Thyroid gland (tissue), 4 donors: ENCODE measurements around the gene DLG2. TPM values are rescaled to one million over a fixed set of nuclear protein-coding genes. Genes with fewer than 3 reads are reported as not detected.
"Not testable (repeated sequence)": the region's sequence is repeated elsewhere in the genome, so short reads cannot be mapped to it uniquely, and the experiment has no call there.

Experiments used
- DNase-seq, 2 donors: peaks; one replicate each; pipeline ENCODE4 v3.0.0-alpha.2; 2019
- H3K27ac ChIP-seq, 3 donors: fragments of 200-600 bp; sonication (generic); 1 replicate in 2 of 3; 2 replicates in 1 of 3; pipeline ENCODE4 v1.5.1; 2016 to 2019; ENCODE audit warnings: mild to moderate bottlenecking in 1 of 3, moderate library complexity in 1 of 3
- H3K27me3 ChIP-seq: fragments of 200-600 bp; sonication (generic); one replicate; pipeline ENCODE4 v1.5.1; 2019
- H3K36me3 ChIP-seq, 2 donors: fragments of 200-600 bp; sonication (generic); one replicate each; pipeline ENCODE4 v1.5.1; 2016 to 2019
- H3K4me1 ChIP-seq, 2 donors: fragments of 200-600 bp; sonication (generic); one replicate each; pipeline ENCODE4 v1.5.1; 2017 to 2019
- H3K4me3 ChIP-seq, 3 donors: fragments of 200-600 bp; sonication (generic); replicated peaks in 1 of 3; 1 replicate in 2 of 3; 2 replicates in 1 of 3; pipeline ENCODE4 v1.5.1; 2016; ENCODE audit warnings: mild to moderate bottlenecking in 1 of 3
- H3K9me3 ChIP-seq: fragments of 200-600 bp; sonication (generic); one replicate; pipeline ENCODE4 v1.5.1; 2017
- CTCF ChIP-seq, 6 experiments: fragments of 200-600 bp in 3 of 6; fragments of 450-650 bp in 3 of 6; sonication (generic) in 3 of 6; IDR thresholded peaks; one replicate each; pipeline ENCODE4 v1.5.1; 2016 to 2019; ENCODE audit warnings: antibody characterized with exemption in 6 of 6, mild to moderate bottlenecking in 2 of 6, inconsistent platforms in 1 of 6, moderate library complexity in 1 of 6
- POLR2A ChIP-seq, 2 donors: fragments of 450-650 bp; IDR thresholded peaks; one replicate each; pipeline ENCODE4 v1.6.1; 2017; ENCODE audit warnings: antibody characterized with exemption in 2 of 2, mild to moderate bottlenecking in 2 of 2, moderate library complexity in 1 of 2
- WGBS, 2 donors: methylation state at CpG; one replicate each; pipeline ENCODE4 v1.1.5; 2017; 5-methylcytosine and 5-hydroxymethylcytosine counted together
- intact Hi-C: fragments of 100-400 bp; cut with DNase I; formaldehyde crosslinking; loops from one replicate; pipeline ENCODE4 v1.15.1; 2023
- total RNA-seq, 4 donors: library from RNA; depleted of rRNA; stranded (reverse); fragments of >200 nt; gene quantifications; one replicate each; pipeline ENCODE4 v1.2.3, GENCODE V29; 2016

DLG2 gene
- total RNA-seq, 4 donors from 2014 or later: 29.4 to 79.4 (median 42.4) TPM

- no peaks in the 10 kb centered on the region for H3K4me1 ChIP-seq
- no peak for TF ChIP-seq POLR2A (IDR thresholded peaks at IDR 0.05)
- TF ChIP-seq CTCF (IDR thresholded peaks at IDR 0.05): no peak
- WGBS, 2 donors: 85 to 86% methylated on average over 3 of the region's 3 CpGs
Measured at GRCh38 chr11:85406316-85406715, 220.8 kb downstream of the DLG2 start.

GRCh38 chr11:85395515-85396055 lies 231.6 kb downstream of the DLG2 start:
- H3K4me1 ChIP-seq, H3K27me3 ChIP-seq, H3K27ac ChIP-seq, H3K36me3 ChIP-seq, H3K4me3 ChIP-seq, H3K9me3 ChIP-seq, intact Hi-C loops: not testable (repeated sequence)
- DNase-seq: peak in 1 of 2 donors; percentile 41
- 45 to 70% methylated on average over 3 to 4 of the region's 4 CpGs for WGBS, 2 donors

More at GRCh38 chr11:85406316-85406715, 220.8 kb downstream of the DLG2 start:
- Histone ChIP-seq H3K4me3 (no peak overlapping the region), H3K36me3 (no peaks in the 10 kb centered on the region), H3K27ac (no peak overlapping the region), H3K9me3 (no peaks in the 10 kb centered on the region), H3K27me3 (no peaks in the 10 kb centered on the region)
- no peak for DNase-seq
- intact Hi-C loops: no loop called here

GRCh38 chr11:85394283-85394682 lies 232.9 kb downstream of the DLG2 start:
- TF ChIP-seq CTCF (IDR thresholded peaks at IDR 0.05) (no peak), POLR2A (IDR thresholded peaks at IDR 0.05) (no peak)
- H3K27me3 ChIP-seq: no peaks in the 10 kb centered on the region
- whole genome bisulfite sequencing, 2 donors: 46 to 54% methylated on average over 2 of the region's 2 CpGs
- intact Hi-C loops: no loop called here
- no peak for DNase-seq
- no peaks in the 10 kb centered on the region for H3K9me3 ChIP-seq
- no peak overlapping the region for H3K27ac ChIP-seq
- no peaks in the 10 kb centered on the region for H3K4me1 ChIP-seq
- no peaks in the 10 kb centered on the region for H3K36me3 ChIP-seq
- no peak overlapping the region for H3K4me3 ChIP-seq

- intact Hi-C loops: no loop called here
Measured at GRCh38 chr11:85391141-85391540, 236.0 kb downstream of the DLG2 start.

GRCh38 chr11:85385547-85385946 lies 241.6 kb downstream of the DLG2 start:
- TF ChIP-seq POLR2A (IDR thresholded peaks at IDR 0.05): no peak
- no peak for TF ChIP-seq CTCF (IDR thresholded peaks at IDR 0.05)
- intact Hi-C loops: no loop called here

More at GRCh38 chr11:85391141-85391540, 236.0 kb downstream of the DLG2 start:
- Histone ChIP-seq H3K4me3 (no peak overlapping the region), H3K9me3 (no peaks in the 10 kb centered on the region), H3K27ac (no peak overlapping the region), H3K27me3 (no peaks in the 10 kb centered on the region), H3K36me3 (no peaks in the 10 kb centered on the region), H3K4me1 (no peaks in the 10 kb centered on the region)
- DNase-seq: no peak
- WGBS, 2 donors: 72 to 81% methylated on average over 1 of the region's 1 CpG
- TF ChIP-seq POLR2A (IDR thresholded peaks at IDR 0.05): no peak
- no peak for TF ChIP-seq CTCF (IDR thresholded peaks at IDR 0.05)

GRCh38 chr11:85385111-85385510 lies 242.0 kb downstream of the DLG2 start:
- WGBS, 2 donors: 69 to 71% methylated on average over 1 of the region's 1 CpG
- Histone ChIP-seq H3K4me1 (no peaks in the 10 kb centered on the region), H3K36me3 (no peaks in the 10 kb centered on the region), H3K9me3 (no peaks in the 10 kb centered on the region), H3K27me3 (no peaks in the 10 kb centered on the region), H3K4me3 (no peak overlapping the region), H3K27ac (no peak overlapping the region)
- intact Hi-C loops: no loop called here
- DNase-seq: no peak
- no peak for TF ChIP-seq POLR2A (IDR thresholded peaks at IDR 0.05)
- no peak for TF ChIP-seq CTCF (IDR thresholded peaks at IDR 0.05)

More at GRCh38 chr11:85385547-85385946, 241.6 kb downstream of the DLG2 start:
- no peaks in the 10 kb centered on the region for H3K27me3 ChIP-seq
- no peak overlapping the region for H3K27ac ChIP-seq
- no peak for DNase-seq
- no peaks in the 10 kb centered on the region for H3K9me3 ChIP-seq
- no peaks in the 10 kb centered on the region for H3K4me1 ChIP-seq
- no peak overlapping the region for H3K4me3 ChIP-seq
- no peaks in the 10 kb centered on the region for H3K36me3 ChIP-seq
